HepG2 (cell line): ENCODE data around the gene SUOX. TPM values are rescaled to one million over a fixed set of nuclear protein-coding genes. Genes with fewer than 3 reads are reported as not detected.

Source experiments
- DMAP1 ChIP-seq: IDR thresholded peaks from 2 replicates; pipeline ENCODE4 v1.6.1; 2016
- ELF1 ChIP-seq: sonication (generic); formaldehyde crosslinking; IDR thresholded peaks from 2 replicates; pipeline ENCODE4 v1.4.0; 2020; ENCODE audit warnings: missing genetic modification reagents
- FOXP1 ChIP-seq, 2 experiments: fragments of 450-650 bp in 1 of 2; IDR thresholded peaks; 2 replicates each; pipeline ENCODE4 v1.6.1; 2017 to 2018; ENCODE audit warnings: antibody characterized with exemption in 1 of 2
- HCFC1 ChIP-seq: fragments of 150-350 bp; IDR thresholded peaks from 2 replicates; pipeline ENCODE4 v1.6.1; 2014; ENCODE audit warnings: low read depth, low read length
- HNF4A ChIP-seq: sonication (generic); formaldehyde crosslinking; IDR thresholded peaks from 2 replicates; pipeline ENCODE4 v1.4.0; 2020; ENCODE audit warnings: missing genetic modification reagents
- KDM1A ChIP-seq: IDR thresholded peaks from 2 replicates; pipeline ENCODE4 v1.6.1; 2016; ENCODE audit warnings: missing compliant biosample characterization
- KDM5B ChIP-seq: sonication (generic); formaldehyde crosslinking; IDR thresholded peaks from 2 replicates; pipeline ENCODE4 v1.4.0; 2020; ENCODE audit warnings: missing genetic modification reagents, mild to moderate bottlenecking, borderline replicate concordance
- KLF16 ChIP-seq, 2 experiments: sonication (generic) in 1 of 2; formaldehyde crosslinking in 1 of 2; IDR thresholded peaks; 2 replicates each; pipeline versions ENCODE4 v1.6.1 to v1.8.0; 2016 to 2023; ENCODE audit warnings: missing genetic modification reagents in 2 of 2, missing compliant biosample characterization in 1 of 2
- MATR3 ChIP-seq: sonication (generic); formaldehyde crosslinking; IDR thresholded peaks from 2 replicates; pipeline ENCODE4 v1.4.0; 2020; ENCODE audit warnings: missing genetic modification reagents
- MTF2 ChIP-seq: sonication (generic); formaldehyde crosslinking; IDR thresholded peaks from 2 replicates; pipeline ENCODE4 v1.5.0; 2020; ENCODE audit warnings: missing genetic modification reagents, borderline replicate concordance
- NR2F1 ChIP-seq, 2 experiments: fragments of 450-650 bp in 1 of 2; formaldehyde crosslinking in 1 of 2; IDR thresholded peaks; 2 replicates each; pipeline versions ENCODE4 v1.5.0 to v1.6.1; 2016 to 2020; ENCODE audit warnings: mild to moderate bottlenecking in 1 of 2, missing compliant biosample characterization in 1 of 2, missing genetic modification reagents in 1 of 2, moderate library complexity in 1 of 2
- SUZ12 ChIP-seq: fragments of 150-350 bp; IDR thresholded peaks from 2 replicates; pipeline ENCODE4 v1.6.1; 2014; ENCODE audit warnings: low read depth, low read length
- TCF7 ChIP-seq: sonication (generic); IDR thresholded peaks from 2 replicates; pipeline ENCODE4 v1.6.1; 2016; ENCODE audit warnings: antibody characterized with exemption, low read depth
- ZNF264 ChIP-seq: sonication (generic); formaldehyde crosslinking; IDR thresholded peaks from 2 replicates; pipeline ENCODE4 v1.4.0; 2020; ENCODE audit warnings: missing genetic modification reagents
- ZNF274 ChIP-seq: sonication (generic); formaldehyde crosslinking; IDR thresholded peaks from 2 replicates; pipeline ENCODE4 v1.5.1; 2020; ENCODE audit warnings: mild to moderate bottlenecking, missing genetic modification reagents
- ZNF33B ChIP-seq: sonication (generic); formaldehyde crosslinking; IDR thresholded peaks from 2 replicates; pipeline ENCODE4 v1.5.1; 2020; ENCODE audit warnings: mild to moderate bottlenecking, missing genetic modification reagents
- ZNF558 ChIP-seq: sonication (generic); formaldehyde crosslinking; IDR thresholded peaks from 2 replicates; pipeline ENCODE4 v1.9.0; 2022; ENCODE audit warnings: mild to moderate bottlenecking, missing genetic modification reagents, borderline replicate concordance
- ZNF562 ChIP-seq: sonication (generic); formaldehyde crosslinking; IDR thresholded peaks from 2 replicates; pipeline ENCODE4 v1.8.0; 2022; ENCODE audit warnings: missing genetic modification reagents, borderline replicate concordance
- ZNF775 ChIP-seq: sonication (generic); formaldehyde crosslinking; IDR thresholded peaks from 2 replicates; pipeline ENCODE4 v1.4.0; 2020; ENCODE audit warnings: missing genetic modification reagents, mild to moderate bottlenecking, moderate library complexity, borderline replicate concordance
- polyA plus RNA-seq, 8 experiments: library from polyadenylated mRNA; depleted of rRNA in 3 of 8; stranded (reverse) in 7 of 8; unstranded in 1 of 8; fragments of >200 nt; fragmentation: Illumina TruSeq in 4 of 8; extraction: Trizol in 4 of 8; gene quantifications; 2 replicates each; pipeline versions ENCODE4 v1.2.1 to v1.2.3, GENCODE V29; 2011 to 2016; ENCODE audit warnings: low read depth in 4 of 8, missing spikeins in 1 of 8, mixed read lengths in 1 of 8; ENCODE audit not compliant: insufficient read depth in 1 of 8
- total RNA-seq, 5 experiments: library from RNA; depleted of rRNA; stranded (reverse); fragments of >200 nt; fragmentation: Illumina TruSeq; extraction: Trizol; gene quantifications; 2 replicates each; pipeline ENCODE4 v1.2.3, GENCODE V29; 2016; ENCODE audit warnings: low read depth in 1 of 5
- TF ChIP-seq, protein P1 (sequence below): sonication (generic); formaldehyde crosslinking; IDR thresholded peaks from 2 replicates; pipeline ENCODE4 v1.5.0; 2020; ENCODE audit warnings: missing genetic modification reagents
- TF ChIP-seq, protein P2 (sequence below): sonication (generic); formaldehyde crosslinking; IDR thresholded peaks from 2 replicates; pipeline ENCODE4 v1.4.0; 2020; ENCODE audit warnings: missing genetic modification reagents
- TF ChIP-seq, protein P3 (sequence below): sonication (generic); formaldehyde crosslinking; IDR thresholded peaks from 2 replicates; pipeline ENCODE4 v1.4.0; 2020; ENCODE audit warnings: missing genetic modification reagents
- TF ChIP-seq, protein P4 (sequence below): sonication (generic); formaldehyde crosslinking; IDR thresholded peaks from 2 replicates; pipeline ENCODE4 v1.5.0; 2020; ENCODE audit warnings: mild to moderate bottlenecking, low read depth, missing genetic modification reagents, borderline replicate concordance
- TF ChIP-seq, protein P5 (sequence below): fragments of 450-650 bp; IDR thresholded peaks from 2 replicates; pipeline ENCODE4 v1.6.1; 2017

Gene SUOX
- total and polyA plus RNA-seq, 2 of the 13 experiments (the other 11 are each of a cell fraction or from before 2014, with no cell fraction given): 23.9 to 25.9 TPM

DNA sequence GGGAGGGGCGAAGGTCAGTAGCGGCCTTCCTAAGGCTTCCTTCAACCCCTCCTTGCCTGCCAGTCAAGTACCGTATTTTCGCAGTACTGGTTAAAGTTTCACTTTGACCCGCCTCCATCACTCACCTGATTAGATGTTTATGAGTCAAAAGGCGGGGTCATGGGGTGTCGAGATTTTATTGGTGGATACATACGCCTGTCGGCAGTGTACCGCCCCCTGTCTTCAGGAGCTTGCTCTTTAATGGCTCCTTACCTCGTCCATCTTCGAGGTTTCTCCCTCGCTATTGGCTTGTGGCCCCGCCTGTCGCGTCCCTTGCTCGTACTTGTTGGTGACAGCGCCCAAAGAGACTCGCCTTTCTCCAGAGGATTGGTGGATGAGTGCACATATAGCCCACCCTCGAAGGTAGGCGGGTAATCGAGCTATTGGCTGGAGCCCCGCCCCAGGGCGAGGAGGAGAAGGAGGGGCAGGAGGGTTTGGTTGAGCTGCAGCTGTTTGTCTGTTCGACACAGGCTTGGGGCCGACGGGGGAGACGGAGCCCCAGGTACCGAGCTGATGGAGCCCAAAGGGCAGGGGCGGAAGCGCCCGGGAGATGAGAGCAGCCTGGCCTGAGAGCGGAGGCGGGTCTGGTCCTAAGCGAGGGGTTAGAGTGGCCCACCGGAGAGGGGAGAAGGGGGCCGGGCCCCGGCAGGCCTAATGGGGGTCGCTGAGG lies 23.3 kb upstream of the SUOX start, which contains the start of gene RAB5B (continued):
- TF ChIP-seq, protein P1, sequence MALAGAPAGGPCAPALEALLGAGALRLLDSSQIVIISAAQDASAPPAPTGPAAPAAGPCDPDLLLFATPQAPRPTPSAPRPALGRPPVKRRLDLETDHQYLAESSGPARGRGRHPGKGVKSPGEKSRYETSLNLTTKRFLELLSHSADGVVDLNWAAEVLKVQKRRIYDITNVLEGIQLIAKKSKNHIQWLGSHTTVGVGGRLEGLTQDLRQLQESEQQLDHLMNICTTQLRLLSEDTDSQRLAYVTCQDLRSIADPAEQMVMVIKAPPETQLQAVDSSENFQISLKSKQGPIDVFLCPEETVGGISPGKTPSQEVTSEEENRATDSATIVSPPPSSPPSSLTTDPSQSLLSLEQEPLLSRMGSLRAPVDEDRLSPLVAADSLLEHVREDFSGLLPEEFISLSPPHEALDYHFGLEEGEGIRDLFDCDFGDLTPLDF: peak; percentile 79
- no peak for TF ChIP-seq ZNF274 (CRISPR knock-in tag)
- TF ChIP-seq, protein P2, sequence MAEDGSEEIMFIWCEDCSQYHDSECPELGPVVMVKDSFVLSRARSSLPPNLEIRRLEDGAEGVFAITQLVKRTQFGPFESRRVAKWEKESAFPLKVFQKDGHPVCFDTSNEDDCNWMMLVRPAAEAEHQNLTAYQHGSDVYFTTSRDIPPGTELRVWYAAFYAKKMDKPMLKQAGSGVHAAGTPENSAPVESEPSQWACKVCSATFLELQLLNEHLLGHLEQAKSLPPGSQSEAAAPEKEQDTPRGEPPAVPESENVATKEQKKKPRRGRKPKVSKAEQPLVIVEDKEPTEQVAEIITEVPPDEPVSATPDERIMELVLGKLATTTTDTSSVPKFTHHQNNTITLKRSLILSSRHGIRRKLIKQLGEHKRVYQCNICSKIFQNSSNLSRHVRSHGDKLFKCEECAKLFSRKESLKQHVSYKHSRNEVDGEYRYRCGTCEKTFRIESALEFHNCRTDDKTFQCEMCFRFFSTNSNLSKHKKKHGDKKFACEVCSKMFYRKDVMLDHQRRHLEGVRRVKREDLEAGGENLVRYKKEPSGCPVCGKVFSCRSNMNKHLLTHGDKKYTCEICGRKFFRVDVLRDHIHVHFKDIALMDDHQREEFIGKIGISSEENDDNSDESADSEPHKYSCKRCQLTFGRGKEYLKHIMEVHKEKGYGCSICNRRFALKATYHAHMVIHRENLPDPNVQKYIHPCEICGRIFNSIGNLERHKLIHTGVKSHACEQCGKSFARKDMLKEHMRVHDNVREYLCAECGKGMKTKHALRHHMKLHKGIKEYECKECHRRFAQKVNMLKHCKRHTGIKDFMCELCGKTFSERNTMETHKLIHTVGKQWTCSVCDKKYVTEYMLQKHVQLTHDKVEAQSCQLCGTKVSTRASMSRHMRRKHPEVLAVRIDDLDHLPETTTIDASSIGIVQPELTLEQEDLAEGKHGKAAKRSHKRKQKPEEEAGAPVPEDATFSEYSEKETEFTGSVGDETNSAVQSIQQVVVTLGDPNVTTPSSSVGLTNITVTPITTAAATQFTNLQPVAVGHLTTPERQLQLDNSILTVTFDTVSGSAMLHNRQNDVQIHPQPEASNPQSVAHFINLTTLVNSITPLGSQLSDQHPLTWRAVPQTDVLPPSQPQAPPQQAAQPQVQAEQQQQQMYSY (CRISPR knock-in tag): no peak
- TF ChIP-seq, protein P3, sequence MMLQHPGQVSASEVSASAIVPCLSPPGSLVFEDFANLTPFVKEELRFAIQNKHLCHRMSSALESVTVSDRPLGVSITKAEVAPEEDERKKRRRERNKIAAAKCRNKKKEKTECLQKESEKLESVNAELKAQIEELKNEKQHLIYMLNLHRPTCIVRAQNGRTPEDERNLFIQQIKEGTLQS (CRISPR knock-in tag): peak; percentile 45; the same call in 1 of the 2 replicates
- peak in 1 of 2 experiments; percentile 88; a peak in 2 of 4 replicates for TF ChIP-seq KLF16 (CRISPR knock-in tag; IDR thresholded peaks at IDR 0.05)
- peak; percentile 63 for TF ChIP-seq DMAP1 (CRISPR knock-in tag)
- TF ChIP-seq, protein P4, sequence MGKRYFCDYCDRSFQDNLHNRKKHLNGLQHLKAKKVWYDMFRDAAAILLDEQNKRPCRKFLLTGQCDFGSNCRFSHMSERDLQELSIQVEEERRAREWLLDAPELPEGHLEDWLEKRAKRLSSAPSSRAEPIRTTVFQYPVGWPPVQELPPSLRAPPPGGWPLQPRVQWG: no peak
- peak; percentile 47; the same call in 1 of the 2 replicates for TF ChIP-seq HNF4A
- no peak for TF ChIP-seq MTF2
- TF ChIP-seq HCFC1: no peak
- peak; percentile 82; the same call in 1 of the 2 replicates for TF ChIP-seq KDM5B (CRISPR knock-in tag)
- 0 out of 2 replicates have a peak, but pooled peaks have one; percentile 82 for TF ChIP-seq ZNF33B (CRISPR knock-in tag)
- no peak for TF ChIP-seq TCF7
- TF ChIP-seq ZNF562: no peak
- TF ChIP-seq, protein P5, sequence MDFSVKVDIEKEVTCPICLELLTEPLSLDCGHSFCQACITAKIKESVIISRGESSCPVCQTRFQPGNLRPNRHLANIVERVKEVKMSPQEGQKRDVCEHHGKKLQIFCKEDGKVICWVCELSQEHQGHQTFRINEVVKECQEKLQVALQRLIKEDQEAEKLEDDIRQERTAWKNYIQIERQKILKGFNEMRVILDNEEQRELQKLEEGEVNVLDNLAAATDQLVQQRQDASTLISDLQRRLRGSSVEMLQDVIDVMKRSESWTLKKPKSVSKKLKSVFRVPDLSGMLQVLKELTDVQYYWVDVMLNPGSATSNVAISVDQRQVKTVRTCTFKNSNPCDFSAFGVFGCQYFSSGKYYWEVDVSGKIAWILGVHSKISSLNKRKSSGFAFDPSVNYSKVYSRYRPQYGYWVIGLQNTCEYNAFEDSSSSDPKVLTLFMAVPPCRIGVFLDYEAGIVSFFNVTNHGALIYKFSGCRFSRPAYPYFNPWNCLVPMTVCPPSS: no peak
- 0 out of 4 replicates have a peak, but pooled peaks of 1 of the 2 experiments have one; percentile 29 for TF ChIP-seq NR2F1 (CRISPR knock-in tag; IDR thresholded peaks at IDR 0.05)
- no peak; the same call in 1 of the 2 replicates for TF ChIP-seq ZNF558
- no peak for TF ChIP-seq SUZ12
- TF ChIP-seq MATR3 (CRISPR knock-in tag): no peak
- no peak for TF ChIP-seq ZNF264
- no peak for TF ChIP-seq KDM1A (CRISPR knock-in tag)
- no peak for TF ChIP-seq FOXP1 (IDR thresholded peaks at IDR 0.05)
- peak; percentile 21 for TF ChIP-seq FOXP1 (CRISPR knock-in tag; IDR thresholded peaks at IDR 0.05)
- TF ChIP-seq ELF1 (CRISPR knock-in tag): peak; percentile 67
- TF ChIP-seq ZNF775 (CRISPR knock-in tag): no peak
